H1 (cell line): ENCODE measurements around the gene TRIM44. TPM values are rescaled to one million over a fixed set of nuclear protein-coding genes. Genes with fewer than 3 reads are reported as not detected.

Experiments used
- CHD7 ChIP-seq: fragments of 300-600 bp; sonication (generic); IDR thresholded peaks from 2 replicates; pipeline ENCODE4 v1.7.1; 2012; ENCODE audit warnings: low read length, moderate library complexity, mild to moderate bottlenecking, inconsistent platforms; ENCODE audit not compliant: insufficient replicate concordance
- polyA plus RNA-seq, 7 experiments: library from polyadenylated mRNA; depleted of rRNA in 3 of 7; stranded (reverse) in 5 of 7; unstranded in 2 of 7; fragments of >200 nt in 5 of 7; fragments of 200-250 nt in 2 of 7; gene quantifications; 1 replicate in 5 of 7; 2 replicates in 1 of 7; 4 replicates in 1 of 7; pipeline versions ENCODE4 v1.2.1 to v1.2.3, GENCODE V29; 2011 to 2013; ENCODE audit warnings: missing spikeins in 2 of 7, mixed read lengths in 2 of 7
- total RNA-seq: library from RNA; stranded (reverse); fragmentation: NEBNext Ultra II Directional; extraction: Animal tissue kit (Norgen Biotek cat#: 25700); gene quantifications from 2 replicates; pipeline ENCODE4 v1.2.1, GENCODE V29; 2021

Gene TRIM44
- total and polyA plus RNA-seq, 2 of the 8 experiments (the other 6 are each of a cell fraction or from before 2014, with no cell fraction given), result 13.9 to 34.4 TPM

GRCh38 chr11:35826006-35826405 lies 163.4 kb downstream of the TRIM44 start (continued):
- no peak for TF ChIP-seq CHD7
